ENCODE measurements around the gene NLRC3.

Gene NLRC3

DNA sequence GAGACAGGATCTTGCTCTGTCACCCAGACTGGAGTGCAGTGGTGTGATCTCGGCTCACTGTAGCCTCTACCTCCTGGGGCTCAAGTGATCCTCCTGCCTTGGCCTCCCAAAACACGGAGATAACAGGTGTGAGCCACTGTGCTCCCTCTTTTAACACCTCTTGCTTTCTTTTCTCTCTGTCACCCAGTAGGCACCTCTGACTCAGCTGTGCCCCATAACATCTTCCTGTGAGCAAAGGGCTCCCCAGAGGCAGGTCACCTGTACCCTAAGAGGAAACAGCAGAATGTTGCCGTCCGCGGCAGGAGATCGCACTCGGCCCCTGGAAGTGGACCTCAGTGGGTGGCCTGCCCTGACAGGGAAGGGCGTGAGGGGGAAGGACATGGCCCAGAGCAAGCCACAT is 918 bp upstream of the NLRC3 start:
- no peak for DNase-seq

DNA sequence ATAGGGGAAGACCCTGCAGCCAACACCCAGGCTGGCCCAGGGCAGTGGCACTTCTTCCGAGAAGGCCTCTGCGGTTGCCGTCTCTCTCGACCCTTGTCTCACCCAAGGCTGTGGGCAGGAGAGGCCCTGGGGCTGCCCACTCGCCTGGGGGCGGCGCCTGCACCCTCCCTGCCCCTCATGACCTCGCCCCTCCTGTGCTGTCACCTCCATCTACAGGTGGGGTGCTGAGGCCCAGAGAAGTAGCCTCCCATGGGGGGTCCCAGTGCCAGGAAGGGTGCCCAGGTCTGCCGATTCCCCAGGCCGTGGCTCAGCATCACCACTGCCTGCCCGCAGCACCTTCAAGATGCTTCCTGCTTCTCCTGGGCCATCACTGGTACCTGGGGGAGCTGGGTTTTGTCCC is 992 bp downstream of the NLRC3 start:
- DNase-seq, result no peak

DNA sequence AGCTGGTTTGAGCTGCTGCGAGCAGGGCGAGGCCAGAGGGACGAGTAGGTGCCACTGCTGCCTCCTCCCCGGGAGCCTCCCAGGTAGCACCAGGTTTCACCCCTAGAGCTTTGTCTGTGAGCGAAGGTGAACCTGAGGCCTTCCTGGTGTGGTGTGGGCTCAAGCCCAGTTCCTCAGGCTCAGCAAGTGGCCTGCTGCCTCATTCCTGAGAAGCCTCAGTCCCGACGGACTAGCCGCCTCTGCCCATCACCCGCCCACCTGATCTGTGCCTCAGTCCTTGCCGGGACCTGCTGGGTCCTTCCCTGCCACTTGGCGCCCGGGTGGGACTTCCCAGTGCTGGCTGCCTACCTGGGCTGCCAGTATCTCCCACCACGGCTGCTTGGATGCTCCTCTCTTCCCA is 1.7 kb downstream of the NLRC3 start:
- DNase-seq, result no peak

GRCh38 chr16:3574195-3574594 is 3.0 kb downstream of the NLRC3 start:
- no peak for DNase-seq

DNA sequence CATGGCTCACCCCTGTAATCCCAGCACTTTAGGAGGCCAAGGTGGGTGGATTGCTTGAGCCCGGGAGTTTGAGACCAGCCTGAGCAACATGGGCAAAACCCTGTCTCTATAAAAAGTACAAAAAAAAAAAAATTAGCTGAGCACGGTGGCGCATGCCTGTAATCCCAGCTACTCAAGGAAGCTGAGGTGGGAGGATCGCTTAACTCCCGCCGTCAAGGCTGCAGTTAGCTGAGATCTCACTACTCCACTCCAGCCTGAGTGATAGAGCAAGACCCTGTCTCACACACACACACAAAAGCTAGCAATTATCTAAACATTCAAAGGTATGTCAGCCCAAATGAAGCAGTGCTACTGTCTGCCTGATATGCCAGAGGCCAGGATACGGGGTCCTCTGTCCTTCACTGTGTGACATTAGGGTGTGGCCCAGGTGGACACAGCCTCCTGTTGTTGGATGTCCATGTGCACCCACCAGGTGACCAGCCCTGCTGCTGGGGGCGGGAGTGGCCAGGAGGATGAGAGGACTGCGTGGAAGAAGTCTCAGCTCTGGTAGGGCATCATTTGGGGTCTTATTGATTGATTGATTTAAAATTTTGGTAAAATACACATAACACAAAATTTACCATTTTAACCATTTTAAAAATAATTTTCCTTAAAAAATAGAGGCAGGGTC is 3.9 kb downstream of the NLRC3 start:
- DNase-seq, result no peak

DNA sequence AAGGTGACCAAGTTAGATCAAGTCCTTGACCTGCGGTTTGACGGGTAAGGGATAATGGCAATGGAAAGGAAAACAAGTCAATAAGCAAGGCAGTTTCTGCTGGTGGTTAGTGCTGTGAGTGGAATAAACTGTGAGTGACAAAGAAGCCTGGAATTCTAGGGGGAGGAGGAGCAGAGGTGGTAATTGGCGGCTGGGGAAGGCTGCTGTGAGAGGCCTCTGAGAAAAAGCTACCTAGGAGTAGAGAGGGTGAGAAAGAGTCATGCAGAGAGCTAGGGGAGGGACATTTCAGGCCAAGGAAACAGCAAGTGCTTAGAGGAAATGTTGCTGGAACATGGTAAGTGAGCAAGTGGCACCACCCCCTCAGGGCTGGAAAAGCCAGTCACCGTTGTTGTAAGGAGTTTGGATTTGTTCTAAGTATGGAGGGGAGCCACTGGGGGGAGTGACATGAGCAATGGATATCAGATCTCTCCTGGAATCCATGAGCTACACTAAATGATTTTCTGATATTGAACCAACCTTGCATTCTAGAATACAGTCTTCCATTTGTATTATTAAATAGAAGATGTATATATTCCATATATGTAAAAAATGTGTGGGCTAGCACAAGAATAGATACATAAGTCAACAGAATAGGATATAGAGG is 6.7 kb downstream of the NLRC3 start:
- no peak for DNase-seq

- no peak for DNase-seq
These were observed 7.4 kb downstream of the NLRC3 start for GRCh38 chr16:3569851-3570250.

DNA sequence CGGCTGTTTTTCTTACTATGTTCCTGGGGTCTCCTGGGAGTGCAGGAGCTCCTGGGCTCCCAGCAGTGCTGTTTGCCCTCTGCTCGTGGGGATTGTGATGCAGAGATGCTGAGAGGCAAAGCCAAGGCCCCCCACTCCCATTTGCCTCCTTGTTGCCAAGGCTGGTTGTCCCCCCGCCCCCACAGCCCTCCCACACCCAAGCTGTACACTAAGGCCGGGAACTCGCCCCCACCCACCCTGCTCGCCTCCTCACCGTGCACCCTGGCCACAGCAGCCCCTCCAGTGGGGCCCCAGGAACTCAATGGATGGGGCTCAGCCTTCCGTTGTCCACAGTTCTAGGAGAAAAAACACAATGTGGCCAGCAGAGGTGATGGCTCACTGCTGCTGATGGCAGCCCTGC is 10.2 kb downstream of the NLRC3 start:
- no peak for DNase-seq

DNA sequence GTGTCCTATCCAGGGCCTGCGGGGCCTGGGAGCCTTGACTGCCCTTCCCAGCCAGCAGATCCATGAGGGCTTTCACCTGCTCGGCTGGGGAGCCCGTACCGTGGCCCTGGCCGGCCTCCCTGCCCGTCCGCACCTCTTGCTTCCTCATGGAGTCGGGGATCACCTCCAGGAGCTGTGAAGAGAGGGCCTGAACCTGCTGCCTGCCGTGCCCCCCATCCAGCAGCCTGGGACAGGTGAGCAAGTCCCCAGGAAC is 12.4 kb downstream of the NLRC3 start:
- DNase-seq, result no peak

DNA sequence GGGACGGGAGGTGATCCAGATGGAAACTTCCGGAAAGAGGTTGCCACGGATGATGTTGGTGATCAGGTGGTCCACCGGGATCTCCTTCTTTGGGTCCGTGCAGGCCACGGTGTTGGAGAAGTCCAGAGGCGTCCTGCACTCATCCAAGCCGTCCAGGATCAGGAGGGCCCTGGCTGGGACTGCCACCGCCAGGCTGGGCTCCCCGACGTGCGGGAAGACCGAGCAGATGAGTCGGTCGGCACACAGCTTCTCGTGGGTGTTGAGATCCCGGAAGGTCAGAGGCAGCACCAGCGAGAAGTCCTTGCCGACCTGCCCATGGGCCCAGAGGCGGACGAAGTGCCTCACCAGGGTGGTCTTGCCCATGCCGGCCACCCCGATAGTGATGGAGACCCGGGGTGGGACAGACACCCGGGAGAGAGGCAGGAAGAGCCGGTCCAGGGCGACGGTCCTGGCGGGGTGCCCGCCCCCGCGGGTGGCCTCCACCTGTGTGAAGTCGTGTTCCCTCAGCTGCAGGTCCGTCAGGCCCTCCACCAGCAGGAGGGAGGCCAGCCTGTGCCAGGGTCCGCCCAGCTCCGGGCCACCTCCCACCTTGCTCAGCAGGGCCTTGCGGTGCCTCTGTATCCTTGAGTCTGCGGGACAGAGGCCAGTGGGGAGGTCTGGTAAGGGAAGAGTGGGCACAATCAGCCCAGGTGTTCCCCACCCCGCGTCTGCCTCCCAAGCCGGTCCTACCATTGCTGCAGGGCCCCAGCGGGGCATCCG is 12.9 kb downstream of the NLRC3 start:
- no peak for DNase-seq

DNA sequence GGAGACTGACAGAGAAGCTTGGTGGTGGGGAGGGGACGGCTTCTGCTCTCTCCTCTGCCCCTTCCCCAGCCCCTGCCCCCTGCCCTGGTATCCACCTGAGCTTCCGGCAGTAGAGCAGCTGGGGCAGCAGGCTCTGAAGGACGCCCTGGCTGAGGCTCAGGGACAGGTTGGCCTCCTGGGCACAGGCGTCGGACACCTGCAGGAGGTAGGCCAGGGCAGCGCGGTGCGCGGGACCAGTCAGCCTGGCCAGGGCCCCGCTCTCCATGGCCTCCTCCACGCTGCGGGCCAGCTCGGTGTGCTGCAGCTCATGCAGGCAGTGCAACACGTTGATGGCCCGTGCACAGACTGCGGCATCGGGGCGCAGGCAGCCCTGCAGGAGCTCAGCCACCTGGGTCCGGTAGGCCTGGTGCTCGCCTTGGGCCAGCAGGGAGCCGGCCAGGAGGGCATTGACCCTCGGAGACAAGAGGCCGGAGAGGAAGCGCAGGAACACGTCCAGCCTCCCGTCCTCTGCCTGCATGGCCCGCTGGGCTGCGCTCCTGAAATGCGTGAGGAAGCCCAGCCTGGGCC is 14.2 kb downstream of the NLRC3 start:
- no peak for DNase-seq

DNA sequence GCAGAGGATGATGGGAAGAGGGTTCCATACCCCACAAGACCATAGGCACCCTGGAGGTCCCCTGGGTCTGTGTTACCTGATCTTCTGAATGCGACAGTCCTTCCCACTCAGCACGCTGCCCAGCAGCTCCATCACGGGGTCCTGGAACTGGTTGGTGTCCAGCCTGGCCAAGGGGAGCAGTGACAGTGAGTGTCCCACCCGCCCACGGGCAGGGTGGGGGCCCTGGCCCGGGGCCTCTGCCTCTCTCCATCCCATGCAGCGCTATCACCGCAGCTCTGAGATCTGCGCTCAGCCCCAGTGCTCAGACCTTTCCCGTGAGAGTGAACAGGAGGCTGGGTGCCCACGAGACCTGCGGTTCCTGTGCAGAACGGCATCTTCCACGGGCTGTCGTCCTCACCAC is 15.6 kb downstream of the NLRC3 start:
- DNase-seq, result no peak

DNA sequence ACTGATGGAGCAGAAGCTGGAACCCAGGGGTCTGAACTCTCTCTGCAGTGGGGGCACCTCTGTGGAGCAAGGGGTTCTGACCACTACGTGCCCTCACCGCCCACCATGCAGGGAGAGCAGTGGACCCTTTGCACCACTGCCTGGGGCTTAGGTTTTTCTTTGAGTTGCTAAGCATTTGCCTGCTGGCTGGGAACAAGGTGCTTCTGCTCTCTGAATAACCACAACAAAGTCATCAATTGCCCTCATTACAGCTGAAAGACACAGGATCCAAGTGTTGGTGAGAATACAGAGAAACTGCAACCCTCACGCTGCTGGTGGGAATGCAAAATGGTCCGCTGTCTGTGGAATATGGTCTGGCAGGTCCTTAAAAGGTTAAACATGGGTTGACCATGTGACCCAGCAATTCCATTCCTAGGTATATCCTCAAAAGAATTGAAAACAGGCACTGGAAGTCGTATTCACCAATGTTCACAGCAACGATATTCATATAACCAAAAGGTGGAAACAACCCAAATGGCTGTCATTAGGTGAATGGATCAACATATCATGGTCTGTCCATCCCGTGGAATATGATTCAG is 22.8 kb downstream of the NLRC3 start:
- no peak for DNase-seq

DNA sequence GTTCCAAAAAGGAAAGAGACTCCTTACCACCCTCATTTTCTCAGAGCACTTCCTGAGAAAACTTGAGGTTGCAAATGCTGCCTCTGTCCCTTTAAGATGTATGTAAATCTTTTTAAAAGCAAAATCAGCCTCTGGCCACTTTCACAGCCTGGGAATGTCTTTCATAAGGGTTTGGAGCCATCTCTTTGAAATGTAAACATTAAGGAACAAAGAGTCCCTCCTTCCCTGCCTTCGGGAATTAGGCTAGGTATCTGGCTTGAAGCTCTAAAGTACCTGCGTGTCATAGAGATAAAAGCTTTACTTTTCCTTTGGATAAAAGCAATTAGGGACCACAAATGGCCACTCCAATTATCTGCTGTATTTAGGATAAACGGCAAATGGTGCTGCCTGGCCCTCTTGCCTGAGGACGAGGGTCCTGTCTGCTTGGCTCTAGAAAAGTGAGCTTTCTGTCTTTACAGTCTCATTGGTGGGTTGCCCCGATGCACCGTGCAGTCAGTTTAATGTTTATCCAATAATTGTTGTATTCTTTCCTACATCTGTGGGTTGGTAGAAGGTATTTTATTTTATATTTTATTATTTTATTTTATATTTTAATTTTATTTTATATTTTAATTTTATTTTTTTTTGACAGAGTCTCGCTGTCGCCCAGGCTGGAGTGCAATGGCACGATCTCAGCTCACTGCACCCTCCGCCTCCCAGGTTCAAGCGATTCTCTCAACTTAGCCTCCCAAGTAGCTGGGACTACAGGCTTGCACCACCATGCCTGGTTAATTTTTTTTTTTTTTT is 23.9 kb downstream of the NLRC3 start:
- no peak for DNase-seq

GRCh38 chr16:3550851-3551847 is 26.1 kb downstream of the NLRC3 start:
- no peak for DNase-seq

GRCh38 chr16:3549906-3550305 is 27.3 kb downstream of the NLRC3 start:
- no peak for DNase-seq

GRCh38 chr16:3548859-3549258 is 28.3 kb downstream of the NLRC3 start:
- DNase-seq, result no peak

DNA sequence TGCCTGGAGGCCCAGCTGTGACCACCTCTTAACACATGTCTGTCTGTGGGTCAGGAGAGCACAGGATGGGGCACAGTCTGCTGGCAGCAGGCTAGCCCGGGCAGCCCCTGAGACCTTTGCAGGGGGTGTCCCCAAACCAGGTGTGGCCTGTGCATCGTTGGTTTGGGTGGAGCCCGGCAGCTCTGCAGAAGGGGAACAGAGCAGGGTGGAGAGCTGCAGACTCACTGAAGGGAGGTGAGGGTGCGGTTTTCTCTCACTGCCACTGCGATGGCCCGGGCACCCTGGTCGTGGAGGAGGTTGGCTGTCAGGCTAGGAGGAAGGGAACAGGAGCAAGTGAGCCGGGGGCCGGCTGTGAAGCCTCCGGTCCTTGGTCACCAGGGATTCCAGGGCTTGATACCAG is 28.8 kb downstream of the NLRC3 start:
- no peak for DNase-seq

DNA sequence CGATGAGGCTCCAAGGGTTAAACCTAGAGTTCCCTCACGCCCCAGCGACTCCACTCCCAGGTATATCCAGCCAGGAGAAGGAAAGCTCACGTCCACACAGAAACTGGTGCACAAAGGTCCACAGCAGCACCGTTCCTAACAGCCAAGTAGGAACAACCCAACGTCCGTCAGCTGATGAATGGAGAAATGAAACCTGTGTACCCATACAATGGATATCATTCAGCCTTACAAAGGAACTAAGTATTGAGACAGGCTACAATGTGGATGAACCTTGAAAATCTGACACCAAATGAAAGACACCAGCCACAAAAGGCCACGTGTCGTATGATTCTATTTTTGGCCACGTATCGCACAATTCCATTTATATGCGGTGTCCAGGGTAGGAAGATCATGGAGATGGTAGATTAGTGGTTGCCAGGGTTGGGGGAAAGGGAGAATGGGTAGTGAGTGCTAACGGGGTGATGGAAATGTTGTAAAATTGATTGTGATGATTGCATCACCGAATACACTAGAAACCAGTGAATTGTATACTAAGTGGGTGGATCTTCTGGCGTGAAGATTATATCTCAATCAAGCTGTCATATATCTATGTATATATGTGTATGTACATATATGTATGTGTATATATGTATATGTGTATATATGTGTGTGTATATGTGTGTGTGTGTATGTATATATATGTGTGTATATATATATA is 30.1 kb downstream of the NLRC3 start:
- DNase-seq, result no peak

- DNase-seq, result no peak
These were observed 34.4 kb downstream of the NLRC3 start for GRCh38 chr16:3542601-3543373.
